ENCODE data around the gene MC4R.
"Not testable (repeated sequence)": the region's sequence is repeated elsewhere in the genome, so short reads cannot be mapped to it uniquely, and the experiment has no call there.

Gene MC4R

GRCh38 chr18:60372596-60372995, at the start of gene MC4R:
Gene MC4R (minus strand): TSS chr18:60372775. CDS start chr18:60372349, 426 bp downstream.
- H3K4me3 ChIP-seq (ENCODE audit: low read depth, low read length) = no peak within 1 kb of the TSS
- TF ChIP-seq, protein P1, sequence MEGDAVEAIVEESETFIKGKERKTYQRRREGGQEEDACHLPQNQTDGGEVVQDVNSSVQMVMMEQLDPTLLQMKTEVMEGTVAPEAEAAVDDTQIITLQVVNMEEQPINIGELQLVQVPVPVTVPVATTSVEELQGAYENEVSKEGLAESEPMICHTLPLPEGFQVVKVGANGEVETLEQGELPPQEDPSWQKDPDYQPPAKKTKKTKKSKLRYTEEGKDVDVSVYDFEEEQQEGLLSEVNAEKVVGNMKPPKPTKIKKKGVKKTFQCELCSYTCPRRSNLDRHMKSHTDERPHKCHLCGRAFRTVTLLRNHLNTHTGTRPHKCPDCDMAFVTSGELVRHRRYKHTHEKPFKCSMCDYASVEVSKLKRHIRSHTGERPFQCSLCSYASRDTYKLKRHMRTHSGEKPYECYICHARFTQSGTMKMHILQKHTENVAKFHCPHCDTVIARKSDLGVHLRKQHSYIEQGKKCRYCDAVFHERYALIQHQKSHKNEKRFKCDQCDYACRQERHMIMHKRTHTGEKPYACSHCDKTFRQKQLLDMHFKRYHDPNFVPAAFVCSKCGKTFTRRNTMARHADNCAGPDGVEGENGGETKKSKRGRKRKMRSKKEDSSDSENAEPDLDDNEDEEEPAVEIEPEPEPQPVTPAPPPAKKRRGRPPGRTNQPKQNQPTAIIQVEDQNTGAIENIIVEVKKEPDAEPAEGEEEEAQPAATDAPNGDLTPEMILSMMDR (IDR thresholded peaks at IDR 0.05; ENCODE audit: borderline replicate concordance, insufficient read depth, low read depth, low read length) = no peak

DNA sequence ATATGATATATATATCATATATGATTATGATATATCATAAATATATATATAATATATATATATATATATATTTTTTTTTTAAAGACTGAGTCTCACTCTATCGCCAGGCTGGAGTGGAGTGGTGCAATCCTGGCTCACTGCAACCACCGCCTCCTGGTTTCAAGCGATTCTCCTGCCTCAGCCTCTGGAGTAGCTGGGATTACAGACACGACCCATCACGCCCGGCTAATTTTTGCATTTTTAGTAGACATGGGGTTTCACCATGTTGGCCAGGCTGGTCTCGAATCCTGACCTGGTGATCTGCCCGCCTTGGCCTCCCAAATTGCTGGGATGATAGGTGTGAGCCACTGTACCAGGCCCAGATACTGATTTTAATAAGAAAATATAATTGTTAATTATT, 49.7 kb upstream of the MC4R start:
- not testable (repeated sequence) for H3K4me3 ChIP-seq (ENCODE audit: low read depth, low read length)

DNA sequence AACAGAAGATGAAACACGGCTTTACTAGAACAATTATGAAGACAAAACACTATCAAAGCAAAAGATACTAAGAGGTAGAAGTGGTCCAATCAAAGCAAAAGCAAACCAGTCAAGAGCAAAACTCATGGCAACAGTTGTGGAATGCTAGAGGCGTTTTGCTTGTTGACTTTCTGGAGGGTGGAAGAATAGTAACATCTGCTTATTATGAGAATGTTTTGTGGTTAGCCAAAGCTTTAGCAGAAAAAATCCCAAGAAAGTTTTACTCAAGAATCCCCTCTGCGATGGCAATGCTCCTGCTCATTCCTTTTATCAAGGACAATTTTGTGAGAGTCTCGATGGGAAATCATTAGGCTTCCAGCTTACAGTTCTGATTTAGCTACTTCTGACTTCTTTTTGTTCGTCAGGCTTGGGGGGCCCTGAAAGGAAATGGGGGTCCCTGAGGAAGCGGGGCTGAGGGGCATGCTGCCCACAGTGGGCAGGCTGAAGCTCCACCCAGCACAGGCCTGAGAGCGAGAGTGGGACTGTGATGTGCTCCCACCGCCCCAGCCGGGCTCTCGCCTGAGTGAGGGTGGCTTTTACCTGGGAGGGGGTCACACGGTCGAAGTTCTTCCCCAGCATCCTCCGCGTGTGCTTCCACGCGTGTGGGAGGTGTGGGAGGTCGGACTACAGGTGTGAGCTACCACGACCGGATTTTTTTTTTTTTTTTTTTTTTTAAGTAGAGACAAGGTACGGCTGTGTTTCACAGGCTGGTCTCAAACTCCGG, 49.0 kb upstream of the MC4R start:
- no peak overlapping the region for H3K4me3 ChIP-seq (ENCODE audit: low read depth, low read length)

DNA sequence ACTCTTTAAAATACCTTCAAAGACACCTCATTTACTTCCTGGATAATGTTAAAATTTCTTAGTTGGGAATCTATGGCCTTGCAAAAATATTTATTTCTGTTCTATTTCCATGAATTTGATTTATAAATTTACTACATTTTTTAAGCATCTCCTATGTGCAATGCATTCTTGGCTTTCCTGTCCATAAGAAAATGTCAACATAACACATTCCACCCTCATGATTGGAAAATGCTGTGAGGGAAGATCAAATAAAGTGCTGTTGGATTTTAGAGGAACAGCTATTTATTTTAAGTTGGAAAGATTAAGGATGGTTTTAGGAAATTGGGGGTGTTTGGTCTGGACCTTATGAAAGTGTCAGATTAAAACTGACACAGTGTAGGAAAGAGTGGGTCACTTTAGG, 45.4 kb upstream of the MC4R start:
- TF ChIP-seq, protein P1 (IDR thresholded peaks at IDR 0.05; ENCODE audit: borderline replicate concordance, insufficient read depth, low read depth, low read length) = no peak
- no peak overlapping the region for H3K4me3 ChIP-seq (ENCODE audit: low read depth, low read length)

More for the DNA sequence above, 49.0 kb upstream of the MC4R start:
- TF ChIP-seq, protein P1 (IDR thresholded peaks at IDR 0.05; ENCODE audit: borderline replicate concordance, insufficient read depth, low read depth, low read length) = no peak

DNA sequence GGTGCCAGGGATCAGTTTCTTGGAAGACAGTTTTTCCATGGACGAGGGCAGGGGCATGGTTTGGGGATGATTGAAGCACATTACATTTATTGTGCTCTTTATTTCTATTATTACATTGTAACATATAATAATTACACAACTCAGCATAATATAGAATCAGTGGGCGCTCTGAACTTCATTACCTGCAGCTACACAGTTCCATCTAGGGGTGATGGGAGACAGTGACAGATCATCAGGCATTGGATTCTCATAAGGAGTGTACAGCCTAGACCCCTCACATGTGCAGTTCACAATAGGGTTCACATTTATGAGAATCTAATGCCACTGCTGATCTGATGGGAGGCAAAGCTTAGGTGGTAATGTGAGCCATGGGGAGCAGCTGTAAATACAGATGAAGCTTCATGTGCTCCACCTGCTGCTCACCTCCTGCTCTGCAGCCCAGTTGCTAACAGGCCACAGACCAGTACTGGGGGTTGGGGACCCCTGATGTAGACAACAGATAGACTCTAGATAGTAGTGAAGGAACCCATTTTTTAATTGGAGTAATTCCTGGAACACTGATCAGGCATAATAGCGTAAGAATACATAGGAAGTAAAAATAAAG, 41.5 kb upstream of the MC4R start:
- H3K4me3 ChIP-seq (ENCODE audit: low read depth, low read length) = no peak overlapping the region
- TF ChIP-seq, protein P1 (IDR thresholded peaks at IDR 0.05; ENCODE audit: borderline replicate concordance, insufficient read depth, low read depth, low read length) = peak; percentile 50; the same call in 1 of the 2 replicates

DNA sequence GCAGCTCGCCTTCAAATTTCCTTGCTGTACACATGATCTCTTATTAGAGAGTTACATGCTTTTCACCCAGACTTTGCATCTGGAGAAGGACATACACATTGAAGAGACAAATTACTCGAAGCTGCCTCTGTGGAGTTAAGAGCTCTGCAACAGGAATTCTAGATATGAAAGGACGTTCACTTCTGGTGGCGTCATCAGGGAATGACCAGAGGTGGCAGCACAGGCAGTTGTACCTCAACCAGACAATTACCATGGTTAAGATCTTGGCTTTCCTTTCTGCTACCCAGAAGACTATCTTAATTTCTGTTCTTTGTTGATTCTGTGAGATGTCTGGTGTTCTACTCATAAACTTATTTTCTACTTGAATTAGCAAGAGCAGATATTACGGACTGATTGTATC, 39.1 kb upstream of the MC4R start:
- TF ChIP-seq, protein P1 (IDR thresholded peaks at IDR 0.05; ENCODE audit: borderline replicate concordance, insufficient read depth, low read depth, low read length) = 0 out of 2 replicates have a peak, but pooled peaks have one; percentile 19
- no peak overlapping the region for H3K4me3 ChIP-seq (ENCODE audit: low read depth, low read length)

- TF ChIP-seq, protein P1 (IDR thresholded peaks at IDR 0.05; ENCODE audit: borderline replicate concordance, insufficient read depth, low read depth, low read length) = no peak
- no peak overlapping the region for H3K4me3 ChIP-seq (ENCODE audit: low read depth, low read length)
Observed at GRCh38 chr18:60406721-60407120, 34.1 kb upstream of the MC4R start.
